Common myeloid progenitor, CD34-positive (primary cell): ENCODE results near the gene ME2.

ENCODE experiments used
- CTCF ChIA-PET: fragments of 350-600 bp; sonication (Branson Sonifier 250); formaldehyde crosslinking; loops from one replicate; lab custom pipeline; 2021; ENCODE audit warnings: antibody characterized with exemption; lab: Charles Lee
- POLR2A ChIA-PET: fragments of 350-600 bp; sonication (Branson Sonifier 250); formaldehyde crosslinking; loops from one replicate; lab custom pipeline; 2021; ENCODE audit warnings: antibody characterized with exemption; lab: Charles Lee
- DNase-seq, 3 donors: peaks; one replicate each; pipeline versions ENCODE4 v3.0.0 to v3.0.0-alpha.2; 2013
- H3K27ac ChIP-seq, 2 experiments: 1 replicate in 1 of 2; 2 replicates in 1 of 2; pipeline ENCODE4 v1.7.0; 2013; ENCODE audit warnings: inconsistent platforms in 2 of 2, low read length in 2 of 2, mild to moderate bottlenecking in 2 of 2, low read depth in 1 of 2, moderate library complexity in 1 of 2; ENCODE audit not compliant: severe bottlenecking in 2 of 2, insufficient read depth in 1 of 2, poor library complexity in 1 of 2
- H3K27me3 ChIP-seq, 5 experiments: replicated peaks in 2 of 5; 1 replicate in 3 of 5; 2 replicates in 2 of 5; pipeline versions ENCODE4 v1.6.1 to v1.7.0; 2013; ENCODE audit warnings: low read length in 4 of 5, mild to moderate bottlenecking in 2 of 5, moderate library complexity in 2 of 5, inconsistent platforms in 1 of 5; ENCODE audit not compliant: insufficient read depth in 5 of 5, control insufficient read depth in 4 of 5
- H3K36me3 ChIP-seq, 4 experiments: 1 replicate in 2 of 4; 2 replicates in 2 of 4; pipeline versions ENCODE4 v1.6.1 to v1.7.0; 2013; ENCODE audit warnings: low read length in 3 of 4, control low read depth in 1 of 4, mild to moderate bottlenecking in 1 of 4; ENCODE audit not compliant: control insufficient read depth in 4 of 4, insufficient read depth in 4 of 4
- H3K4me1 ChIP-seq, 4 experiments: 1 replicate in 3 of 4; 2 replicates in 1 of 4; pipeline versions ENCODE4 v1.6.1 to v1.7.1; 2013; ENCODE audit warnings: low read length in 3 of 4, mild to moderate bottlenecking in 3 of 4, control low read depth in 1 of 4, inconsistent platforms in 1 of 4, moderate library complexity in 1 of 4; ENCODE audit not compliant: control insufficient read depth in 4 of 4, insufficient read depth in 4 of 4; ENCODE audit errors: control extremely low read depth in 1 of 4
- H3K4me3 ChIP-seq, 7 experiments: 1 replicate in 4 of 7; 2 replicates in 3 of 7; pipeline versions ENCODE4 v1.5.1 to v1.7.0; 2013; ENCODE audit warnings: mild to moderate bottlenecking in 7 of 7, low read length in 6 of 7, moderate library complexity in 6 of 7, inconsistent platforms in 2 of 7, low read depth in 2 of 7, control low read depth in 1 of 7; ENCODE audit not compliant: insufficient read depth in 4 of 7, control insufficient read depth in 1 of 7; ENCODE audit errors: extremely low read depth in 1 of 7
- H3K9me3 ChIP-seq, 5 experiments: 1 replicate in 4 of 5; 2 replicates in 1 of 5; pipeline versions ENCODE4 v1.6.1 to v1.7.1; 2013; ENCODE audit warnings: low read length in 4 of 5, mild to moderate bottlenecking in 2 of 5, inconsistent platforms in 1 of 5, low read depth in 1 of 5, moderate library complexity in 1 of 5; ENCODE audit not compliant: control insufficient read depth in 4 of 5, insufficient read depth in 2 of 5; ENCODE audit errors: control extremely low read depth in 1 of 5
- WGBS: methylation state at CpG from one replicate; pipeline ENCODE4 v1.1.5; 2013; ENCODE audit not compliant: insufficient coverage; 5-methylcytosine and 5-hydroxymethylcytosine counted together

The ME2 gene

DNA sequence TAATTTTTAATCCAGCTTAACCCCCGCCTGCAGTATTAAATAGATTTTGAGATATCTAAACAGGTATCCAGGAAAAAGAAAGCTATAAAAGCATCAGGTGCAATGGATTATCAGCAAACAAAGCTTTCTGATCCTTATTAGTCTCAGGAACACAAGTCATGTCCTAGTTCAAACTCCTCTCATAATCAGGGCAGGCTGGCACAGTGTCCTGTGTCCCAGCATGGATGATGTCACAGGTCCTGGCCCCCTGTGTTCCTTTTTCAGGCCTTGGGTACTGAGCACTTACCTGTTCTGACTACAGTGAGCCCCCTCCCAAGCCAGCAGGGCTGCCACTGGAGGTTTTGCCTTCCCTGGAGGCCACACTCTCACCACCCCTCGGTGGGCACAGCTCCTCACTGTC, 39.6 kb upstream of the ME2 start:
- Histone ChIP-seq H3K27me3 (no peaks in the 10 kb centered on the region), H3K4me3 (no peak overlapping the region), H3K27ac (no peak overlapping the region), H3K9me3 (no peaks in the 10 kb centered on the region), H3K4me1 (peaks cover 7 to 12% (median 10%) of the 10 kb centered on the region in 4 experiments), H3K36me3 (no peaks in the 10 kb centered on the region)
- WGBS = 100% methylated on average over 1 of the region's 2 CpGs
- DNase-seq = no peak
- ChIA-PET POLR2A (no interaction called here), CTCF (interaction anchor here (1.3 kb wide), 1 partner anchor 19 kb away, joined by 6 read pairs; no protein-coding TSS in a partner anchor)

DNA sequence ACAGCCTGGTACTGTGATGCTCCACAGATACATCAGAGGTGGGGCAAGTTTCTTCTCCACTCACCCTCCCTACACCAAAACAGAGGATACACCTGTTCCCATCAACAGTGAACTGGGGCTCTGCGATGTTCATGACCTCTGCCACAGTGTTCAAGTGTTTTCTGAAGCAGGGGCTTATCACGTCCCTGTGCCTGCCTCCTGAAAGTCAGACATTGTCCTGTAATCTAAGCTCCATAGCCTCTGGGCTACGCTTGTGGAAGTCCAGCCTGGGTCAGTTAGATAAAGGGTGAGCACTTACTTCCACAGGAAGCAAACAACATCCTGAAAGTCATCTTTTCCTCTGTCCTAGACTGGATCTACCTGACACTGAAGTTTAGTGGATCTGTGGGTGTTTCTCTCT, 38.9 kb upstream of the ME2 start:
- POLR2A ChIA-PET = no interaction called here
- no peak overlapping the region for H3K4me3 ChIP-seq
- DNase-seq = no peak
- H3K9me3 ChIP-seq = no peaks in the 10 kb centered on the region
- H3K36me3 ChIP-seq = no peaks in the 10 kb centered on the region
- CTCF ChIA-PET = interaction anchor here (0.6 to 1.2 kb wide), 2 partner anchors 19 to 26 kb away, joined by 3 to 5 read pairs; no protein-coding TSS in a partner anchor
- no peak overlapping the region for H3K27ac ChIP-seq
- no peaks in the 10 kb centered on the region for H3K27me3 ChIP-seq
- H3K4me1 ChIP-seq = peaks cover 7 to 12% (median 10%) of the 10 kb centered on the region in 4 experiments
- 90% methylated on average over 2 of the region's 3 CpGs for WGBS

DNA sequence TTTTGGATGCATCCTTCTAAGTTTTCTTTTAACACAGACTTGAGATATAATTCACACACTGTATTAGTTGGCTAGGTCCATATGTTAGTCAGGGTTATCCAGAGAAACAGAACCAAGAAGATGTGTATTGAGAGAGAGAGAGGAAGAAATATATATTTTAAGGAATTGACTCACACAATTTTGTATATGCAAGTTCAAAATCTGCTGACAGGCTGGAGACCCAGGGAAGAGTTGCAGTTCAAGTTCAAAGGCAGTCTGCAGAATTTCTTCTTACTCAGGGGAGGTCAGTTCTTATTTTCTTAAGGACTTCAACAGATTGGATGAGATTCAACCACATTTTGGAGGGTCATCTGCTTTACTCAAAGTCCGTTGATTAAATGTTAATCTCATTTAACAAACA, 36.1 kb upstream of the ME2 start:
- Histone ChIP-seq H3K4me1 (no peaks in the 10 kb centered on the region), H3K9me3 (no peaks in the 10 kb centered on the region), H3K27ac (no peak overlapping the region), H3K27me3 (no peaks in the 10 kb centered on the region), H3K36me3 (no peaks in the 10 kb centered on the region), H3K4me3 (no peak overlapping the region)
- no peak for DNase-seq
- 80% methylated on average over 1 of the region's 1 CpG for WGBS
- POLR2A ChIA-PET = no interaction called here
- CTCF ChIA-PET = interaction anchor here (0.9 kb wide), 1 partner anchor 11 kb away, joined by 4 read pairs; no protein-coding TSS in a partner anchor

DNA sequence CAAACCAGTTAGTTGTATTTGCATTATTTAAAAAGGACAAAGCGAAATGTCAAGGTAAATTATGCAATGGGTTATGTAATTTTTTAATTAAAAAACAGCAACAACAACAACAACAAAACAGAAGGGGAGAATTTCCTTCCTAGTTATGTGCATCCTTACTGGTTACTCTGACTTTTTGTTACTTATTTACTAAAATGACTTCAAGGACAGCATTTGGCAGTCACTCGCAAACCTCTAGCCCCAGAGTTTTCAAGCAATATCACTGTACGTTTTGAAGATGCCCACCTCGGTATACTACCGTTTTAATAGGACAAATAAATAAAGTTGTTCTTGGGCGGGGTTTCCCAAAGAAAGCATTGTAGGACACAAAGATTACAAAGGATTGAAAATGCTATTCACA, 34.4 kb upstream of the ME2 start:
- Histone ChIP-seq H3K27me3 (no peaks in the 10 kb centered on the region), H3K4me3 (no peak overlapping the region), H3K36me3 (no peaks in the 10 kb centered on the region), H3K9me3 (no peaks in the 10 kb centered on the region), H3K27ac (no peak overlapping the region), H3K4me1 (no peaks in the 10 kb centered on the region)
- ChIA-PET POLR2A (no interaction called here), CTCF (no interaction called here)
- 94% methylated on average over 5 of the region's 6 CpGs for WGBS
- no peak for DNase-seq

DNA sequence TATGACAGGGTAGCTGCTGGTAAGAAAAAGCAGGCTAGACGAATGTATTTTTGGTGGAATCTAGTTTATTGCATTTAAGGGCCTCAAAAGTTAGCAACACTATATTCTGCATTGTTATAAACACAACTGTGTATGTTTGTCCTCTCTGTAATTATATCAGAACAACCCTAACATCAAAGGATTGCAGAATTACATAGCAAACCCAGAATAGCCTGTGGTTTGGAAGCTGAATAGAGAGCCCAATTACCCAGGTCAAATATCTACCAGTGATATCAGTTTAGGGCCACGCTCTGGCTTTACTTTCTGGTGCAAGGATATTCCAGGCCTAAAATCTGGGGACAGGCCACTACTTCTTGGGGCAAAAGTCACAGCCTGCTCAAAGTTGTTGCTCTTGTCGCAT, 34.0 kb upstream of the ME2 start:
- Histone ChIP-seq H3K36me3 (no peaks in the 10 kb centered on the region), H3K4me3 (no peak overlapping the region), H3K27me3 (no peaks in the 10 kb centered on the region), H3K27ac (no peak overlapping the region), H3K9me3 (no peaks in the 10 kb centered on the region), H3K4me1 (no peaks in the 10 kb centered on the region)
- ChIA-PET CTCF (no interaction called here), POLR2A (no interaction called here)
- DNase-seq = no peak
- WGBS = 100% methylated on average over 1 of the region's 3 CpGs

DNA sequence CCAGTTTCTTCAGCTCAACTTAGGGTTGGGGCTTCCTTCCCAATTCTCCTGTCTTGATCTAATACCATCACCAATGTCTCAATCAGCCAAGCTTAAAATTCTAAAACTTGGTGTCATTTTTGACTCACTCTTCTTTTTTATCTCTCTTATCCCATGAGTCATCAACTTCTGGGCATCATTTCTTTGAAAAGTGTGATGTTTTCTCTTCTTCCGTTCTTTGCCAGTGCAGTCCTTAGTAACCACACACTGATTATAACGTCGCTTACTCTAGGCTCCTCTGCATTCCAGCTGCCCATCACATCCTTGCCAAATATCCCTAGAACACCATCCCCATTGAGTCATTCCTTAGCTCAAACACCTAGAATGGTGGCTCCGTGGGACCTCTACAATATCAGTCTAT, 31.7 kb upstream of the ME2 start:
- Histone ChIP-seq H3K9me3 (no peaks in the 10 kb centered on the region), H3K27ac (no peak overlapping the region), H3K4me1 (no peaks in the 10 kb centered on the region), H3K4me3 (no peak overlapping the region), H3K36me3 (no peaks in the 10 kb centered on the region), H3K27me3 (no peaks in the 10 kb centered on the region)
- DNase-seq = no peak
- CTCF ChIA-PET = interaction anchor here (0.8 to 1.1 kb wide), 2 partner anchors 17 to 27 kb away, joined by 3 read pairs; partner anchors contain the start of gene MRO
- WGBS = 100% methylated on average over 4 of the region's 4 CpGs
- POLR2A ChIA-PET = interaction anchor here (0.6 to 1.8 kb wide), 2 partner anchors 10 to 613 kb away, joined by 4 to 6 read pairs; no protein-coding TSS in a partner anchor

DNA sequence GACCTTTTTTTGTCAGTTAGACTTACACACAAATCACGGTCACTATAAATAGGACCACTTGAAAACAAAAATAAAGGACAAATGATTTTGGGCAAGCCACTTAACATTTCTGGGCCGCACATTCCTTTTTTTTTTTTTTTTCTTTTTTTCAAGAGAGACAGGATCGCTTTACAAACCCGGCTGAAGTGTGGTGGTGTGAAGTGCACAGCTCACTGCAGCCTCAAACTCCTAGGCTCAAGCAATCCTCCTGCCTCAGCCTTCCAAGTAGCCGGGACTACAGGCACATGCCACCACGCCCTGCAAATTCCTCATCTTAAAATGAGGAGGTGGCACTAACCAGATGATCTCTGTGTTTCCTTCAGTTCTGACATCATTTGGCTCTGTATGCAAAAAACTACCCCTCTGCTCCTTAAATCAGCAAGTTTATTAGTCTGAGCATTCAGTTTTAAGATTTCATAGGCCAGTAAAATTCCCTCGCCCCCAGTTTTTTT, 30.8 kb upstream of the ME2 start:
- H3K36me3 ChIP-seq = no peaks in the 10 kb centered on the region
- ChIA-PET POLR2A (interaction anchor here (1.8 kb wide), 1 partner anchor 11 kb away, joined by 4 read pairs; no protein-coding TSS in a partner anchor), CTCF (interaction anchor here (0.8 to 1.1 kb wide), 2 partner anchors 18 to 28 kb away, joined by 3 read pairs; partner anchors contain the start of gene MRO)
- H3K9me3 ChIP-seq = no peaks in the 10 kb centered on the region
- 97% methylated on average over 3 of the region's 7 CpGs for WGBS
- H3K4me1 ChIP-seq = no peaks in the 10 kb centered on the region
- no peak overlapping the region for H3K4me3 ChIP-seq
- H3K27ac ChIP-seq = no peak overlapping the region
- no peaks in the 10 kb centered on the region for H3K27me3 ChIP-seq
- no peak for DNase-seq
